GM18498 (cell line): Measurements from ENCODE around the gene LETMD1.

Experiments
- ATAC-seq: cut with Tn5 transposase; IDR thresholded peaks from one replicate; pipeline ENCODE4 v1.9.1; 2021; ENCODE audit warnings: mild to moderate bottlenecking, moderate library complexity; ENCODE audit not compliant: unreplicated experiment

LETMD1 gene

GRCh38 chr12:51025836-51026638, 22.1 kb upstream of the LETMD1 start, which contains the start of gene SLC11A2:
TSS of gene SLC11A2 (minus strand) at chr12:51026384. CDS start at chr12:51010728, 15,656 bp downstream.
- peak; percentile 94 for ATAC-seq

GRCh38 chr12:51027342-51027835, 20.7 kb upstream of the LETMD1 start:
- ATAC-seq, result no peak

GRCh38 chr12:51028126-51028812, 19.9 kb upstream of the LETMD1 start:
- ATAC-seq, result no peak

- no peak for ATAC-seq
Measured at GRCh38 chr12:51028813-51029150, 19.3 kb upstream of the LETMD1 start.

- no peak for ATAC-seq
Measured at GRCh38 chr12:51033048-51033447, 15.1 kb upstream of the LETMD1 start.

DNA sequence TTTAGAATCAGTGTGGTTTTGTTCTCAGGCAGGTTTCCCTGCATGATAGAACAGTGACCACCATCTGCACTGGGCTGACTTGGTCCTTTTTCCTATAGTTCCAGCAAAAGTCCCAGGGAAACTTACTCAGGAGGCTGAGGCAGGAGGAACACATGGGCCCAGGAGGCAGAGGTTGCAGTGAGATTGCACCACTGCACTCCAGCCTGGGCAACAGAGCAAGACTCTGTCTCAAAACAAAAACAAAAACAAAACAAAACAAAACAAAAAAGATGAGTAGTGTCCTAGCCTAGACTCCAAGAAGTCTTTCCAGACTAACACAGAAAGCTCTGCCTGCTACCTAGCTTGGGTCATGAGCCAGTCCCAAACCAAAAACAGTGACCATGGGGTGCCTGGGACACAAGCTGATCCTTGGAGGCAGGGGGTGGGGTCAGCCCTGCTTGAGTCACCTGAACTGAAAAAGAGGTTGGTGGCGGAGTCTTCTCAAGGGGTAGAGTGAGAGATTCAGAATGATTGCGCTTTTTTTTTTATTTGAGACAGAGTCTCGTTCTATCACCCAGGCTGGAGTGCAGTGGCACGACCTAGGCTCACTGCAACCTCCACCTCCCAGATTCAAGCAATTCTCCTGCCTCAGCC, 14.6 kb upstream of the LETMD1 start:
- no peak for ATAC-seq

- no peak for ATAC-seq
Measured at GRCh38 chr12:51036279-51036678, 11.8 kb upstream of the LETMD1 start.

DNA sequence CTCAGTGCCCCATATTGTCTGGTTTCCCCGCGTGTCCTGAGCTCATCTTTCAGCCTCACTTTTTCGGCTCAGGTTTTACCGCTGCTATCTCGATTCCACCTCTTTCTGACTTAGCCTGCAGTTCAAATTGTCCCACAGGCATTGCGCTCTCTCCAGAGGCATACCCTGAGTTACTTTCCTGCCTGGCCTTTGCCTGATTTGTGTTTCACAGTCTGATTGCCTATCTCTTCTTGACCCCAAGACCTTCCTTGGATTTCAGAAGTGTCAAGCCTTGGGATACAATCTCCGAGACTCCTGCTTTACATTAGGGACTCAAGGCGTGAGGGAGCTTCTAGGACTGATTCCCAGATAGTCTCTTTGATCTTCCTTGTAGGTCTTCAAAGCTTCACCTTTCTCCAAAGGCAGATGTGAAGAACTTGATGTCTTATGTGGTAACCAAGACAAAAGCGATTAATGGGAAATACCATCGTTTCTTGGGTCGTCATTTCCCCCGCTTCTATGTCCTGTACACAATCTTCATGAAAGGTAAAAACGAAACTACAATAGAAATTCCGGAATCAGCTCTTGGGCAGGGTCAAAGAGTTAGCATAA, 629 bp downstream of the LETMD1 start:
- ATAC-seq, result no peak

DNA sequence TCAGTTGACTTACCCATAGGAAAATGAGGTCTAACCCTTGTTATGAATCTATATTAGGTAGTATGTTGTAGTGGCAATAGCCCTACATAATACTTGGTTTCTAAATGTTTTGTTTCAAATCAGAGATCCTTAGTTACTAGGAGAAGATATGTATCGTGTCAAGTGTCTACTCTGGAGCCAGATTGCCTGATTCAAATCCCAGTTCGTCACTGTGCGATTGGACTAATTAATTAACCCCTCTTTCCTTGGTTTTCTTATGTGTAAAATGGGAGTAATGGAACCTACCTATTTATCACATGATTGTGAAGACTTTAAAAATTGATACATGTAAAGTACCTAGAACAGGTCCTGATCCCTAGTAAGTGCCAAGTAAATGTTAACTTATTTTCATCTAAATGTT, 1.4 kb downstream of the LETMD1 start:
- no peak for ATAC-seq

- no peak for ATAC-seq
Measured at GRCh38 chr12:51051787-51052186, 3.7 kb downstream of the LETMD1 start.

- no peak for ATAC-seq
Measured at GRCh38 chr12:51055060-51055459, 6.9 kb downstream of the LETMD1 start.

GRCh38 chr12:51056242-51056641, 8.1 kb downstream of the LETMD1 start:
- no peak for ATAC-seq

- ATAC-seq, result no peak
Measured at GRCh38 chr12:51059086-51059485, 11.0 kb downstream of the LETMD1 start.

GRCh38 chr12:51062631-51063397, 14.7 kb downstream of the LETMD1 start:
- no peak for ATAC-seq

DNA sequence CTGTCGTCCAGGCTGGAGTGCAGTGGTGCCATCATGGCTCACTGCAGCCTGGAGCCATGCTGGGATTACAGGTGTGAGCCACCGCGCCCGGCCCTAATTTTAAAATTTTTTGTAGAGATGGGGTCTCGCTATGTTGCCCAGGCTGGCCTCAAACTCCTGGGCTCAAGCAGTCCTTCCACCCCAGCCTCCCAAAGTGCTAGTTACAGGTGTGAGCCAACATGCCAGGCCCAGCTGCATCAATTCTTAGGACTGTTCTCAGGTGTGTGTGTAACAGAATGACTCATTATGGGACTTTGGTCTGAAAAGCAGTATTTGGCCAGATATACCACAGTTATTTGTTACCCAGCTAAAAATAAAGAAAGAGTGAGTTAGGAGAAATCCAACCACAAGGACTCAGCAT, 17.4 kb downstream of the LETMD1 start:
- no peak for ATAC-seq

GRCh38 chr12:51067229-51067628, 19.1 kb downstream of the LETMD1 start:
- ATAC-seq, result no peak

GRCh38 chr12:51067771-51068170, 19.6 kb downstream of the LETMD1 start:
- no peak for ATAC-seq

- ATAC-seq, result no peak
Measured at GRCh38 chr12:51070004-51070403, 21.9 kb downstream of the LETMD1 start.

GRCh38 chr12:51071663-51072062, 23.5 kb downstream of the LETMD1 start:
- no peak for ATAC-seq

DNA sequence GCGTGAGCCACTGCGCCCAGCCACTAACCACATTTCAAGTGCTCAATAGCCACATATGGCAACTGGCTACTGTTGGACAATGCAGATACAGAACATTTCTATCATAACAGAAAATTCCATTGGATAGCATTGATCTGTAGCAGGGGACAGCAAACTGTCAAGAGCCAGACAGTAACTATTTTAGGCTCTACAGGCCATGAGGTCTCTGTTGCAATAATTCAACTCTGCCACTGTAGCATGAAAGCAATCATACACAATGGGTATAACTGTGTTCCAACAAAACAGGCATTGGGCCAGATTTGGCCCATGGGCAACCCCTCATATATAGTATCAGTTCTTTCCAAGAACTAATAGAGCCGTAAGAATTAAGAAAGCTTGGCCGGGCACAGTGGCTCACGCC, 27.3 kb downstream of the LETMD1 start:
- ATAC-seq, result no peak
